OCI-LY7 (cell line): ENCODE results near the gene CCDC182. TPM values are rescaled to one million over a fixed set of nuclear protein-coding genes. Genes with fewer than 3 reads are reported as not detected.

ENCODE experiments used
- BruUV-seq: library from RNA; stranded (reverse); fragments of 400-500 nt; replicated peaks from 2 replicates; lab custom pipeline; 2021; lab: Mats Ljungman, UMichigan
- CTCF ChIA-PET: fragments of 300-600 bp; sonication (Branson Sonifier 250); formaldehyde crosslinking; loops from one replicate; lab custom pipeline; 2022; ENCODE audit warnings: antibody characterized with exemption; ENCODE audit not compliant: unreplicated experiment; lab: Charles Lee
- POLR2A ChIA-PET: fragments of 300-600 bp; sonication (Branson Sonifier 250); formaldehyde crosslinking; loops from one replicate; lab custom pipeline; 2022; ENCODE audit warnings: antibody characterized with exemption; lab: Charles Lee
- DNase-seq: peaks from one replicate; pipeline ENCODE4 v3.0.0-alpha.2; 2015; ENCODE audit warnings: low spot score
- H2AFZ ChIP-seq: fragments of 200-600 bp; sonication (generic), shearing (Covaris generic); 2 replicates; pipeline ENCODE4 v1.6.1; 2014; ENCODE audit warnings: mild to moderate bottlenecking, antibody characterized with exemption, low read length, moderate library complexity
- H3K27ac ChIP-seq: fragments of 200-600 bp; sonication (generic); 2 replicates; pipeline ENCODE4 v1.5.1; 2014; ENCODE audit warnings: mixed run types, low read depth, mild to moderate bottlenecking, moderate library complexity, low read length, inconsistent platforms; ENCODE audit not compliant: poor library complexity, severe bottlenecking
- H3K36me3 ChIP-seq: fragments of 200-600 bp; sonication (generic); 2 replicates; pipeline ENCODE4 v1.6.1; 2014; ENCODE audit warnings: mild to moderate bottlenecking, antibody characterized with exemption, low read length, moderate library complexity, mixed read lengths; ENCODE audit not compliant: insufficient read depth
- H3K4me1 ChIP-seq: fragments of 200-600 bp; sonication (generic); 2 replicates; pipeline ENCODE4 v1.5.1; 2014; ENCODE audit warnings: mild to moderate bottlenecking, low read length; ENCODE audit not compliant: insufficient read depth, poor library complexity, severe bottlenecking
- H3K4me2 ChIP-seq: fragments of 200-600 bp; sonication (generic); 2 replicates; pipeline ENCODE4 v1.6.1; 2014; ENCODE audit warnings: mild to moderate bottlenecking, low read length
- H3K4me3 ChIP-seq: fragments of 200-600 bp; sonication (generic); 2 replicates; pipeline ENCODE4 v1.5.1; 2014; ENCODE audit warnings: mild to moderate bottlenecking, low read depth, low read length; ENCODE audit not compliant: poor library complexity, severe bottlenecking
- H3K79me2 ChIP-seq: fragments of 200-600 bp; sonication (generic); 2 replicates; pipeline ENCODE4 v1.6.1; 2016; ENCODE audit warnings: low read depth, mild to moderate bottlenecking, low read length, moderate library complexity, mixed read lengths; ENCODE audit not compliant: insufficient read depth
- H3K9me2 ChIP-seq: fragments of 200-600 bp; sonication (generic); 2 replicates; pipeline ENCODE4 v1.6.1; 2016; ENCODE audit warnings: mild to moderate bottlenecking, low read length, mixed read lengths; ENCODE audit not compliant: insufficient read depth
- H3K9me3 ChIP-seq: fragments of 200-600 bp; sonication (generic); 2 replicates; pipeline ENCODE4 v1.6.1; 2014; ENCODE audit warnings: mild to moderate bottlenecking, mixed run types, low read length, mixed read lengths
- H4K20me1 ChIP-seq: fragments of 200-600 bp; sonication (generic); 2 replicates; pipeline ENCODE4 v1.6.1; 2014; ENCODE audit warnings: mild to moderate bottlenecking, antibody characterized with exemption, low read length, moderate library complexity, mixed read lengths; ENCODE audit not compliant: insufficient read depth
- CTCF ChIP-seq: fragments of 200-600 bp; sonication (generic); conservative IDR thresholded peaks from 2 replicates; pipeline ENCODE4 v1.5.1; 2014; ENCODE audit warnings: mild to moderate bottlenecking, antibody characterized with exemption, low read length, moderate library complexity, mixed read lengths
- EZH2phosphoT487 ChIP-seq: fragments of 200-600 bp; sonication (generic); IDR thresholded peaks from 2 replicates; pipeline ENCODE4 v1.6.1; 2018; ENCODE audit warnings: low read depth, borderline replicate concordance, mild to moderate bottlenecking, mixed run types, antibody characterized with exemption, low read length, moderate library complexity, mixed read lengths
- intact Hi-C: fragments of 100-400 bp; cut with micrococcal nuclease; formaldehyde crosslinking; loops from one replicate; pipeline ENCODE4 v1.10.0; 2022; ENCODE audit not compliant: unreplicated experiment
- total RNA-seq, 2 experiments: library from RNA; depleted of rRNA in 1 of 2; stranded (reverse); fragments of >200 nt in 1 of 2; shearing (Covaris generic) in 1 of 2; gene quantifications; 2 replicates each; pipeline ENCODE4 v1.2.3, GENCODE V29; 2014 to 2022

CCDC182 gene
- total RNA-seq, 2 experiments from 2014 or later = not detected

GRCh38 chr17:57708410-57708809 is 36.7 kb downstream of the CCDC182 start:
- POLR2A ChIA-PET = interaction anchor here (0.7 kb wide), 2 partner anchors 50 to 114 kb away, joined by 3 read pairs; no protein-coding TSS in a partner anchor
- intact Hi-C loops = no loop called here
- H3K9me3 ChIP-seq = peaks cover 5% of the 10 kb centered on the region; the same call in 1 of the 2 replicates
- no peak for DNase-seq
- H3K9me2 ChIP-seq = no peaks in the 10 kb centered on the region
- TF ChIP-seq CTCF (no peak), EZH2phosphoT487 (no peak)
- no peak overlapping the region for H3K4me3 ChIP-seq
- no peaks in the 10 kb centered on the region for H4K20me1 ChIP-seq
- H2AFZ ChIP-seq = no peak overlapping the region
- CTCF ChIA-PET = interaction anchor here (0.8 kb wide), 1 partner anchor 36 kb away, joined by 3 read pairs; no protein-coding TSS in a partner anchor
- no peak overlapping the region for H3K4me2 ChIP-seq
- no TSS peak for BruUV-seq
- H3K79me2 ChIP-seq = no peaks in the 10 kb centered on the region
- no peak overlapping the region for H3K27ac ChIP-seq
- no peaks in the 10 kb centered on the region for H3K4me1 ChIP-seq
- no peaks in the 10 kb centered on the region; the same call in 1 of the 2 replicates for H3K36me3 ChIP-seq

- H4K20me1 ChIP-seq = no peaks in the 10 kb centered on the region
- H3K4me1 ChIP-seq = no peaks in the 10 kb centered on the region
- no peaks in the 10 kb centered on the region for H3K9me2 ChIP-seq
- no TSS peak for BruUV-seq
- no peak for DNase-seq
- TF ChIP-seq EZH2phosphoT487 = no peak
- TF ChIP-seq CTCF = no peak
- peaks cover 5% of the 10 kb centered on the region; the same call in 1 of the 2 replicates for H3K9me3 ChIP-seq
- H3K4me3 ChIP-seq = no peak overlapping the region
- no peak overlapping the region for H2AFZ ChIP-seq
- H3K36me3 ChIP-seq = no peaks in the 10 kb centered on the region; the same call in 1 of the 2 replicates
- ChIA-PET POLR2A (interaction anchor here (0.7 kb wide), 1 partner anchor 50 kb away, joined by 3 read pairs; no protein-coding TSS in a partner anchor), CTCF (interaction anchor here (0.8 kb wide), 1 partner anchor 36 kb away, joined by 3 read pairs; no protein-coding TSS in a partner anchor)
- H3K79me2 ChIP-seq = no peaks in the 10 kb centered on the region
- intact Hi-C loops = no loop called here
- no peak overlapping the region for H3K4me2 ChIP-seq
- H3K27ac ChIP-seq = no peak overlapping the region
Observed at GRCh38 chr17:57707892-57708291, 37.2 kb downstream of the CCDC182 start.

GRCh38 chr17:57706761-57707160 is 38.3 kb downstream of the CCDC182 start:
- intact Hi-C loops = no loop called here
- peaks cover 5% of the 10 kb centered on the region; the same call in 1 of the 2 replicates for H3K9me3 ChIP-seq
- no peak overlapping the region for H3K27ac ChIP-seq
- no peak overlapping the region for H2AFZ ChIP-seq
- H3K9me2 ChIP-seq = no peaks in the 10 kb centered on the region
- no peak for DNase-seq
- no peak overlapping the region for H3K4me2 ChIP-seq
- H3K36me3 ChIP-seq = no peaks in the 10 kb centered on the region; the same call in 1 of the 2 replicates
- no peak overlapping the region for H3K4me3 ChIP-seq
- BruUV-seq = no TSS peak
- no peak for TF ChIP-seq EZH2phosphoT487
- no peak for TF ChIP-seq CTCF
- ChIA-PET CTCF (no interaction called here), POLR2A (no interaction called here)
- H3K4me1 ChIP-seq = no peaks in the 10 kb centered on the region
- no peaks in the 10 kb centered on the region for H4K20me1 ChIP-seq
- H3K79me2 ChIP-seq = no peaks in the 10 kb centered on the region
